HG03175 (cell line): ENCODE results near the gene EIF4EBP2.
A peak's percentile ranks its signal among the peaks of the same experiment; 100 is the strongest.

Experiments
- ATAC-seq: cut with Tn5 transposase; IDR thresholded peaks from one replicate; pipeline ENCODE4 v1.9.1; 2021; ENCODE audit warnings: mild to moderate bottlenecking, moderate library complexity; ENCODE audit not compliant: unreplicated experiment

Gene EIF4EBP2

GRCh38 chr10:70376436-70377378 lies 27.2 kb upstream of the EIF4EBP2 start:
- no peak for ATAC-seq

DNA sequence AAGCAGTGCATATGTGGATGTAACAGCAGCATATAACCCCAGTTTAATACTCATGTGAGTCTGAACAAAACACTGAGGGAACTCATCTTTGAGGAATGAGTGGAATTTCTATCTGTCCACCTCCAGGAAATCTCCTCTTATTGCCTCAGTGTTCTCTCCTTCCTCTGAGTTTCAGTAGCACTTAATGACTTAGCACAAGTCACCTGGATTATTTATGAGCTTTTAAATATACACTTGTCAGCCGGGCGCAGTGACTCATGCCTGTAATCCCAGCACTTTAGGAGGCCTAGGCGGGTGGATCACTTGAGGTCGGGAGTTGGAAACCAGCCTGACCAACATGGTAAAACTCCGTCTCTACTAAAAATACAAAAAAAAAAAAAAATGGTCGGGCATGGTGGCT lies 25.8 kb upstream of the EIF4EBP2 start:
- ATAC-seq, result no peak

DNA sequence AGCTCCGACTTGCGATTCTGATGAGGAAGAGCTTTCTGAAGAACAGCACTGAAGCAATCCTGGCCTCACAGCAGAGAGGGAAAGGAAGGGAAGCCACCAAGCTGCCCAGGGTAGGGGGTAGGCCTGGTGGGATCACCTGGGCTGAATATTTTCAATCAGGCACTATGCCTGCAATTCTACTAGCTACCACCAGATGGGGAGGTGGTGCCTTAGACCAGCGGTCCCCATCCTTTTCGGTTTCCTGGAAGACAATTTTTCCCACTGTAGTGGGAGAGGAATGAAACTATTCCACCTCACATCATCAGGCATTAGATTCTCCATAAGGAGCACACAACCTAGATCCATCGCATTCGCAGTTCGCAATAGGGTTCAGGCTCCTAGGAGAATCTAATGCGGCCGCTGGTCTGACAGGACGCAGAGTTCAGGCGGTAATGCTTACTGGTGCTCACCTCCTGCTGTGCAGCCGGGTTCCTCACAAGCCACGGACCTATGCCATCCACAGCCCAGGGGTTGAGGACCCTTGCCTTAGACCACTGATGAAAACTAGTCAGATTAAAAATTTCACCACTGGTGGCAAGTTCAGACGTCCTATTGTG lies 24.3 kb upstream of the EIF4EBP2 start:
- no peak for ATAC-seq

DNA sequence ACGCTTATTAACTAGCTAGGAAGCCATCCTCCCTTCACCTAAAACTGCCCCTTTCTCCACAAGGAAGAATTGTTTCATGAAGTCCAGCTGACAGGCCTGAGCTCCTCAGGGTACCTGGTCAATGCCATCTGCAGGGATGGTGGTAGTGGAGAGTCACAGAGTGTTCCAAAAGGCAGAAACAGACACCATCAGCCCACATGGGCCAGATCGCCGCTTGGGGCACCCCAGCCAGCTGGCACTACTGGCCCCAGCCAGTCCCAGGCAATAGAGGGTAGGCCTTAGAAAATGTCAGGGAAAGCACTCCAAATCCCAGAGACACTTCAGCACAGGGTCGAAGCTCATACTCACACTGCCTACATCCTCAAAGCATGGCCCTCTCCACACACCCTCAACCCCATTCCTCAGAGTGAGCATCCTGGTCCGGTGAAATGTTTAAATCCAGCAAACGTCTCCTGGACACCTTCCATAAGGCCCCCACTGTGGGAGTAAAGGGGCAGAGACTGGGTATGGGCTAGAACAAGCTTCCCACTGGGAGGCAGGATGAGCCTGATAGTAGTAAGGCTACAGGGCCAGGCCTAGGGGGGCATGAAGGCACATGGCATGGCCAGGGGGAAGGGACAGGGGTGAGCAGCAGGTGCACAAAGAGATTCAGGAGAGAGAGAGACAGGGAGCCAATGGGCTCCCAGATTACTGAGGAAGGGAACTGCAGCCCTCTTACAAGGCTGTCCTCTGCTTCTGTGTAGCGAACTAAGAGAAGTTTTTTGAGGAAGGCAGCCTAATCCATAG lies 23.4 kb upstream of the EIF4EBP2 start:
- no peak for ATAC-seq

DNA sequence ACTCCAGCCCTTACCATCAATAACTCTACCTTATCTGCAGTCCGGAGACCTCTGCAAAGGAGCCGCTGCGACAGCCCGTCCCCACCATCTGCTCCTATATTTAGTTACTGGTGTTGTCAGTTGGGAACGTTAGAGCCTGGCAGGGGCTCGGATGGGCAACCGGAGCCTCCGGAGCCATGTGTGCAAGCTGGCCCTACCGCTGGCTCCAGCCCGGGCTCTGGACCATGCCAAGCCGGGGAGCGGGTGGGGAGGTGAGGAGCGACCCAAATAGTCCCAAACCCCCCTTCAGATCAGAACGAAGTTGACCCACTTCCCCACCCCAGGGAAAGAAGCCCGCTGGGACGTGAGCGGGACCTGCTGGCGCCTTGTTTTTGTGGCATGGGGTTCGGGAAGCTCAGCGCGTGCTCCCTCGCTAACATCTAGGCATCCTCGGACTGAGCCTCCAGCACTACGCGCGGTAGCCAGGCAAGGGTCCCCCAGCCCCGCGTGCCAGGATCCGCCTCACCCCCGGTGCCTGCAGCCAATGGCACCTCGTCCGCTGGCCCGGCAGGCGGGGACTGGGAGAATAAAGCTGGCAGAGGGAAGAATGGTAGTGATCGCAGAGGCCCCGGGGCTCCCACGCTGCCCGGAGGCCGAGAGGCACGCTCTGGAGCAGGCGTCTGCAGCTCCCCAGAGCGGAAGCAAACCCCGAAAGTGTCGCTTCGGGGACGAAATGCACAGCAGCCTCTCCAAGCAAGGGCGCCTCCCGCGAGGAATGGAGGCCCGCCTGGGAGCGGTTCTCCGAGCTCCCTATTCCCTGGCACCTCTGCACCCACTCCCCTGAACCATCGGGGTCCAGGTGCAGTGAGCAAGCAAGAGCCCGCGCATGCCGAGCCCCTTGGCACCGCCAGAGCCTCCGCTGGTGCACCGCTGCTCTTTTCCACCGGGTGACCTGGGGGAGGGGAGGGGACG lies 22.2 kb upstream of the EIF4EBP2 start:
- ATAC-seq, result peak; percentile 44

DNA sequence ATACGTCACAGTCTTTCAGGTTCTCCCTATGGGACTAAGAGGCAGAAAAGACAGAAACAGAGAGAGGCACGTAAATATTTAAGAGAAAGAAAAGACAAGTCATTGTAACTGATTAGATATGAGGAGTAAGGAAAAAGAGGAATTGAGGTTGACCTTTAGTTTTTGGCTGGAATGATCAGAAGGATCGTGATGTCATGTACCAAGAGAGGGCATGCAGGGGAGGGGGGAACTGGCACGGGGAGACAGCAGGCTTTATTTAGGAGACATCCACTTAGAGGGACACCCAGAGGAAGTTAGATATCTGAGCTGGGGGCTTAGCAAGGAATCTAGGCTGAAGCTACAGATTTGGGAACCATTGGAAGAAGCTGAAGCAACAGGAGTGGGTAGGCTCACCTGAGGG lies 12.3 kb upstream of the EIF4EBP2 start:
- no peak for ATAC-seq

- ATAC-seq, result no peak
Observed at GRCh38 chr10:70396140-70396539, 7.8 kb upstream of the EIF4EBP2 start.

- ATAC-seq, result no peak
Observed at GRCh38 chr10:70399177-70399576, 4.8 kb upstream of the EIF4EBP2 start.

DNA sequence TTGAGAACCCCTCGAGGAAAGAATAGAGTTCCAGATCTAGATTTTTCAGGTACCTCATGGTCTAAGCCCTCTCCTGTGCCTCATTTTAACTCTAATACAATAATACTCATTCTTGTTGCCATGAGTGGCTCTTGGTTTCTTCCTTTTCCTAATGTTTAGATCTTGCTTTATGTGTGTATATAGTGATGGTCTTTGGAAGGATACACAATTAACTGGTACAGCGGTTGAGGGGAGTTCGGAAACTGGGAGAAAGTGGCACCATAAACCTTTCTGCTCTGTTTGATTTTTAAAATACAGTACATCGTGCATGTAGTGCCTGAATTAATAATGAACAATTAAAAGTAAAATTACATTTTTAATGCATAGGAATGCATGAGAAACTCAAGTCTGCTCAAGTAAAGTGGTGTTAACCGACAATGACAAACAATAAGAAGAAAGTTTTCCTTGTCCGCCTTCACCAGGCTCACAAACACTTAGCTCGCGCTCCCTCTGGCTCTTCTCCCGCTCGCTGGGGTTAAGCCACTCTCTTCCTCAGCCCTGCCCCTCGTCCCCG lies 386 bp upstream of the EIF4EBP2 start:
- ATAC-seq, result peak; percentile 2

DNA sequence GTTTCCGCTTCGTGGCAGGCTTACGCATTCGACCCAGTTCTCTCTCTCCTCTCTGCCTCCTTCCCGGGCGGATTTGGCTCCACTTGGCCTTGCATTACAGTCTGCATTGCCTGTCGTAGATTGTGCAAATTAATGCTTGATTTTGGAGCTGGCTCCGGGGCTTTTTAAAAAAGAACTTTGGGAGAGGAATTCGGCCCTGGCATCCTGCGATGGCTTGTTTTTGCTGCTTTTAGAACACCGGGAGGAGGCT lies 767 bp downstream of the EIF4EBP2 start:
- ATAC-seq, result no peak

- no peak for ATAC-seq
Observed at GRCh38 chr10:70405037-70405824, 1.3 kb downstream of the EIF4EBP2 start.

GRCh38 chr10:70409772-70410171 lies 5.8 kb downstream of the EIF4EBP2 start:
- no peak for ATAC-seq

GRCh38 chr10:70410608-70411007 lies 6.7 kb downstream of the EIF4EBP2 start:
- ATAC-seq, result no peak

DNA sequence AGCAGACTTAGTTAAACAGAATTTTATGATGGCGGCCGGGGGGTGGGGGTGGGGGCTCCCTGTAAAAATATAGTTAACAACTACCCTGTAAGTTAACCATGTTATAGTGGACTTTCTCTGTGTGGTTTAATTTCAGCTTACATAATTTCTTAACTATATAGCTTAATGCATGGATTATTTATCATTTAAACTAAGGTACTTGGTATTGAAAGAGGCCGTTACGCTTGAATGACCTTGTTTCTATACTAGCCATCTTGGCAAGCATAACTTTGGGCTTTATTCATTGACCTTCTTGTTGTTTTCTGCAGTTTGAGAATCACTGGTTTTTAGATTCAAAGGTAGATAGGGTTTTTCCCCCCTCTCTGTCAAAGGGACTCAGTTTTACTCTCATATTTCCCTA lies 8.4 kb downstream of the EIF4EBP2 start:
- no peak for ATAC-seq

DNA sequence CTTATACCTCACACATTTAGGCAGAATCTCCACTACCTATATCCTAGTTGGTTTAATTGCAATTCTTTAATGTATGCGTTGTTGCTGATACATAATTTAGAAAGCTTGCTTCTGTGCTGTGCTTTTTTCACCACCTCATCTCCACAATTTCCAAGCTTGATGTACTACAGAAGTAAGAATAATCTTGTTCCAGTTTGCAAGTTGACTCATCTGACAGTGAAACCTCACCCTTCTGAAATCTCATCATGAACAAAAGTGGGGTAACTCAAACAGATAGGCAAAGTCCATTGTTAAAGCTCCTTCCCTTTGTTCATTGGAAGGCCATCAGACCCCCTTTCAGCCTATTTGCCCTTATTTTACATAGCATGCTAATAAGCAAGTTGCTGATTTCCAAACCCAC lies 13.6 kb downstream of the EIF4EBP2 start:
- no peak for ATAC-seq

- ATAC-seq, result no peak
Observed at GRCh38 chr10:70418229-70418628, 14.3 kb downstream of the EIF4EBP2 start.

DNA sequence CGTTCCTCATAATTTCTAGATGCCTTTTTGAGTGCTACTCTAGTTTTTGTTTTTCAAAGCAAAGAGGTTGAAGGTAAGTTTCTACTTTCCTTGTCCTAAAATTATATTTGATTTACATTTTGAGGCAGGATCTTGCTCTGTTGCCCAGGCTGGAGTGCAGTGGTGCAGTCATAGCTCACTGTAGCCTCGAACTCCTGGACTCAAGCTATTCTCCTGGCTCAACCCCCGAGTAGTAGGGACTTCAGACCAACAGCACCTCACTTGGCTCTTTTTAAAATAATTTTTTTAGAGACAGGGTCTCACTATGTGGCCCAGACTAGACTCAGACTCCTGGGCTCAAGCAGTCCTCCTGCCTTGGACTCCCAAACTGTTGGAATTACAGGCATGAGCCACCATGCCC lies 14.8 kb downstream of the EIF4EBP2 start:
- no peak for ATAC-seq

- no peak for ATAC-seq
Observed at GRCh38 chr10:70424320-70424719, 20.4 kb downstream of the EIF4EBP2 start.

GRCh38 chr10:70425096-70425495 lies 21.2 kb downstream of the EIF4EBP2 start:
- no peak for ATAC-seq

GRCh38 chr10:70426823-70427222 lies 22.9 kb downstream of the EIF4EBP2 start:
- ATAC-seq, result no peak
